Right renal cortex interstitium (tissue), 3 donors: ENCODE data around the gene HSF4. TPM values are rescaled to one million over a fixed set of nuclear protein-coding genes. Genes with fewer than 3 reads are reported as not detected.
"Not testable (repeated sequence)": the region's sequence is repeated elsewhere in the genome, so short reads cannot be mapped to it uniquely, and the experiment has no call there.

Source experiments
- DNase-seq, 3 donors: peaks; one replicate each; pipeline ENCODE4 v3.0.0-alpha.2; 2013; ENCODE audit warnings: low read depth in 3 of 3, low spot score in 2 of 3
- polyA plus RNA-seq, 3 donors: library from polyadenylated mRNA; unstranded; fragments of 120-200 nt; gene quantifications; one replicate each; pipeline ENCODE4 v1.2.1, GENCODE V29; 2013; ENCODE audit not compliant: insufficient read length in 3 of 3

HSF4 gene, protein sequence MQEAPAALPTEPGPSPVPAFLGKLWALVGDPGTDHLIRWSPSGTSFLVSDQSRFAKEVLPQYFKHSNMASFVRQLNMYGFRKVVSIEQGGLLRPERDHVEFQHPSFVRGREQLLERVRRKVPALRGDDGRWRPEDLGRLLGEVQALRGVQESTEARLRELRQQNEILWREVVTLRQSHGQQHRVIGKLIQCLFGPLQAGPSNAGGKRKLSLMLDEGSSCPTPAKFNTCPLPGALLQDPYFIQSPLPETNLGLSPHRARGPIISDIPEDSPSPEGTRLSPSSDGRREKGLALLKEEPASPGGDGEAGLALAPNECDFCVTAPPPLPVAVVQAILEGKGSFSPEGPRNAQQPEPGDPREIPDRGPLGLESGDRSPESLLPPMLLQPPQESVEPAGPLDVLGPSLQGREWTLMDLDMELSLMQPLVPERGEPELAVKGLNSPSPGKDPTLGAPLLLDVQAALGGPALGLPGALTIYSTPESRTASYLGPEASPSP
- polyA plus RNA-seq = 1 to 10 TPM; 1.1 to 1.3 (median 1.2) TPM

GRCh38 chr16:67164599-67165061, at the start of gene HSF4:
TSS of gene HSF4 (plus strand) at chr16:67164745. CDS start at chr16:67164812, 67 bp downstream.
- no peak for DNase-seq

DNA sequence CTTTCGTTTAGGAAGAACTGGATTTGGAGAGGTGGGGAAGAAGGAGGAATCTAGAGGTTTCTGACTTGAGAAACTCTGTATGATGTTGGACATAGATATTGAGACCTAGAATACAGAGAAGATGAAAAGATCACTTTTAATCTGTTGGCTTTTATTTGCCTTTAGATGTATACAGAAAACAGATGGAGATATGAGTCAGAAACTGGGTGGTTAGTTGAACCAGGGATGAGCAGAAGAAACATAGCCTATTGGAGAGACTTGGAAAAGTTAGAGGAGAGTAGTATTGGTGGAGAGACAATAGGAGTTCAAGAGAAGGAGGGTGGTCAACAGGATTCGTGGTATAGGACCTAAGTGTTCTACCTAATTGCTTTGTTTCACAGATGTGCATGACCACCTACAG, 49.8 kb upstream of the HSF4 start:
- no peak for DNase-seq

DNA sequence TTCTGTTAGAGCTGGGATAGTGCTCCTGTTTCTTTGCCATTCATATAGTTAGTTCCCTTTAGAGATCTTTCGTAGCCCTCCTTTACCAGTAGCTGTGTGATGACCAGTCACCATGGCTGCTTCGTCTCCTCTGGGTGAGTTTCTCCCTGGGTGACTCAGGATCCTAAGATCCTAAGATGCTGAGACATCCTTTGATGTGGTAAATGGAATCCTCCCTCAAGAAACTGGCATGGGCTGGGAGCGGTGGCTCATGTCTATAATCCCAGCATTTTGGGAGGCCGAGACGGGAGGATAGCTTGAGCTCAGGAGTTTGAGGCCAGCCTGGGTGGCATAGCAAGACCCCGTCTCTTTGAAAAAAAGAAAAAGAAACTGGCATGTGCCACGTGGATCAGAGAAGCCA, 48.9 kb upstream of the HSF4 start:
- no peak for DNase-seq

DNA sequence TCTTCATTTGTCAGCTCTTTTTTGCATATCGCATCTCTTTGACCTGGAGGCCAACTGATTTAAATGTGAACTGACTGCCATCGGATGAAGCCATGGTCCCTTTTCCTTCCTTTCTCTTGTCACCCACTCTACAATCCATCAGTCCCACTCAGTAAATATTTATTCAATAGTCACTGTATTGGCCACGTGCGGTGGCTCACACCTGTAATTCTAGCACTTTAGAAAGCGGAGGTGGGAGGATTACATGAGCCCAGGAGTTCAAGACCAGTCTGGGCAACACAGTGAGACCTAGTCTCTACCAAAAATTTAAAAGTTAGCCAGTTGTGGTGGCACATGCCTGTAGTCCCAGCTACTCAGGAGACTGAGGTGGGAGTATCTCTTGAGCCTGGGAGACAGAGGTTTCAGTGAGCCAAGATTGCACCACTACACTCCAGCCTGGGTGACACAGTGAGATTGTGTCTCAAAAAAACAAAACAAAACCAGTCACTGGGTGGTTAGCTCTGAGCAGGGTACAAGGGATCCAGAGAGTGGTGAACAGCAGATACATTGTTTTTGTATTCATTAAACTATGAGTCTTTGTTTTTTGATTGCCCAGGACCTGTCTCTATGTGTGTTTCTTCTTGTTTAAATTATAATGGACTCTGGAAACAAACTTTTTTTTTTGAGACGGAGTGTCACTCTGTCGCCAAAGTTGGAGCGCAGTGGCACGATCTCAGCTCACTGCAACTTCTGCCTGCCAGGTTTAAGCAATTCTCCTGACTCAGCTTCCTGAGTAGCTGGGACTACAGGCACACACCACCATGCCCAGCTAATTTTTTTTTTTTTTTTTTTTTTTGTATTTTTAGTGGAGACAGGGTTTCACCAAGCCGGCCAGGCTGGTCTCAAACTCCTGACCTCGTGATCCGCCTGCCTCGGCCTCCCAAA, 47.9 kb upstream of the HSF4 start:
- no peak for DNase-seq

- no peak for DNase-seq
These were observed 46.8 kb upstream of the HSF4 start for GRCh38 chr16:67117716-67118115.

DNA sequence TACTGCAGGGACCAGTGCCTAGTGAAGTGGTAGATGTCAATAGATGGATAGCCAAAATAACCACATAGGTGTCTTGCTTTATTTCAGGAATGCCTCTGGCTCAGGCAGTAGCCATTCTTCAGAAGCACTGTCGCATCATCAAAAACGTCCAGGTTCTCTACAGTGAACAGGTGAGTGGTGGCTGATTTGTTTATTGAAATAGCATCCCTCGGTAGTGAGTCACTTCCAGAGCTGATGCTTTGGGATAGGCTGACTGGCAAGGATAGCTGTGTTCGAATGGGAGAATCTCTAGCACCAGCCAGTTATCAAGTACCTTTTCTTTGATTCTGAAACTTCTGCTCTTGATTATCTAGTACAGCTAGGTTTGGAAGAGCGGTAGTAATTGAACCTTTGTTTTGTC, 44.5 kb upstream of the HSF4 start:
- DNase-seq = no peak

- DNase-seq = not testable (repeated sequence)
These were observed 41.7 kb upstream of the HSF4 start for GRCh38 chr16:67122799-67123198.

- DNase-seq = no peak
These were observed 36.1 kb upstream of the HSF4 start for GRCh38 chr16:67128417-67128816.

- no peak for DNase-seq
These were observed 35.7 kb upstream of the HSF4 start for GRCh38 chr16:67128887-67129286.

DNA sequence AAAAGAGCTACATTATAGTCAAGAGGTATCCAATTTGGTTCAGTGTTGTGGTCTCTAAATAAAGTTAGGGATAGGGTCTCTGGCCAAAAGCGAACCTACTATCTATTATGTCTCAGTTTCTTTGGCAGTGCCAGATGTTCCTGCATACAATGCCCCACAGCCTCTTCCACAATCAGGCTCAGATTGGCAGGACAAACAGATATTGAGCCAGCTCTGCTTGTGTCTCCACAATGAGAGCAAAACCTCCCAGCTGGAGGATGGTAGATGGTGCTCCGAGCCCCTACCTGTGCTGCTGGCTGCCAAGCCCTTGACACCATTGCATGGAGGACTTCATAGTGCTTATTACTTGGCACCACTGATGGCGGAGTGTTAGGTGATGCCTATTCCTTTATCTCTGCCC, 35.1 kb upstream of the HSF4 start:
- DNase-seq = no peak

DNA sequence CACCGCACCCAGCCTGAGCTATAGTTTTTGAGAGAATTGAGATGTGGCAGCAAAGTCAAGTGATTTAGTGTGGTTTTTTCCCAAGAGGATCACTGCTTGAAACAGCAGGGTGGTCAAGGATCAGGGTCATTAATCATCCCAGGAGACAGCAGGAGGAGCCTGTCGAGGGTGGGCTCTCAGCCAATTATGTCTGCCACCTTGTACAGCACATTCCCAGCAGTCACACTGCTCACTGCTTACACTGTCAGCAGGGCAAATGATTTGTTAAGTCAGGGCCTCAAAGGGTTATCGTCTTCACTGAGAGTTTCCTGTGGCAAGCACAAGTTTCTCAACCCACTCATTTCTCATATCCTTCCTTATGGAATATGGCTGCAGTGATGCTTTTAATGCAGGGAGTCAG, 26.9 kb upstream of the HSF4 start:
- no peak for DNase-seq

- DNase-seq = no peak
These were observed 23.2 kb upstream of the HSF4 start for GRCh38 chr16:67141391-67141790.

DNA sequence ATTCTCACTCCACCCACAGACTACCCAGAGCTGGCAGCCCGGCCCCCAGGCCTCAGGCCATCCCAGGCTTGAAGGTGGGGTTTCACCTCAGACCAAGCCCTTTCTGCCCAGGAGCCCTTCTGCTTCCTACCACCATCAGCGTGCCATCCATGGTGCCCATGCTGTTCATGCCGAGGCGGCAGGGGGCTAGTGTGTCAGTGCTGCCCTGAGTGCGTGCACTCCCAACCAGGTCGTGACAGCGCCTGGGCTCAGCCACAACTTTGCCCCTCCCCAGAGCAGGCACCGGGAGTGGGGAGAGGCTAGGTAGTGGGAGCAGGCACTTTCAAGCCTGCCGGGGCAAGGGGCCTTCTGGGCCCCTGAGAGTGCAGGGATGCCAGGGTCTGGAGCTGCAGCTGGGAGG, 22.2 kb upstream of the HSF4 start:
- DNase-seq = no peak

GRCh38 chr16:67144943-67145342, 19.6 kb upstream of the HSF4 start:
- no peak for DNase-seq

DNA sequence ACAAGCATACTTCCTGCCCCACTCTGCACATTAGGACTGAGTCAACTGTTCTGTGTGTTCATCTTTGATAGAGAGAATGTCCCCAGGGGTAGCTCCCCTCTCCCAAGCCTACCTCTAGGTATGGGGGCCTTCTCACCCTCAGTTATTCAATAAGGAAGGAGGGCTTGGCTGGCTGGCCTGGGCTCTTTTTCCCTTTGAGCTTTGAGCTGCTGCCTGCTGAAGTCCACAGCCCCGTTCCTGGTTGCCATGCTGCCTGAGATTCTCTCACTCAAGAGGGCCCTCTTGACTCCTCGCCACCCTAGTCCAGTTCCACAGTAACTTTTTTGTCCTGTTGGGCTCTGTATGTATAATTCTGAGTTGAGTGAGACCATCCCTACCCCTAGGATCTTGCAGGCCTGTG, 18.8 kb upstream of the HSF4 start:
- DNase-seq = no peak

DNA sequence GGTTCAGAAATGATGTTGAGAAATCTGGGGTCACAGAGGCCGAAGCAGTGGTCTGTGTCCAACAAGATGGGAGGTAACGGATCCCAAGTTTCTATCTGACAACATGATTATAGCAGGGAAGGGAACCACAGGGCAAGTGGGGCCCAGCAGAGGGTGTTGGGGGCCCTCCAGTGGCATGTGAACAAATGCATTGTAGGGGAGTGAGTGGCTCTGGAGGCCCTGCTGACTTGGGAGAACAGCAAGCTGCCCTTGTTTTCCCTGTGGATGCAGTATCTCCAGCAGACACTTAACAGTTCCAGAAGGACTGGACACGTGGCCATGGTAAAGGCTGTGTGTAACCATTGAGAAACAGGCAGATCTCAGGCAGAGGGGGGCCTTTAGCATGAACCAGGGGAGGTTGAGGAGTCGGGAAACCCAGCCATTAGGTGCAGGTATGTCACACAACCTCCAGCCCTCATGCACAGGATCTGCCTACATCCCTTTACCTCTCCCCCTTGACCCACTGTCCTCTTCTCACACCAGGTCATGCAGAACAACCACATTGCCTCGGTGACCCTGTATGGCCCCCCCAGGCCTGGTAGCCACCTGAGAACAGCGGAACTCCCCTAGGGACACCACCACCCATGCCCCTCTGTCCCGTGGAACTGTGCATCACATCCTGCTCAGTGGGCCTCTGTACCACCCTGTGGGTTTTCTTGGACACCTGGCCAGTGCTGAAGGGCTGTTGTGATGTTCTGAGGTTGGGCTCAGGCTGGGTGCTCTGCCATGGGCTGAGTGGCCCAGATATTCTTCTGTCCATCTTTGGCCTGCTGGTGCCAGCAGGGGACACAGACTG, 17.8 kb upstream of the HSF4 start:
- no peak for DNase-seq

- no peak for DNase-seq
These were observed 17.0 kb upstream of the HSF4 start for GRCh38 chr16:67147437-67148140.

- no peak for DNase-seq
These were observed 16.3 kb upstream of the HSF4 start for GRCh38 chr16:67148221-67148620.

GRCh38 chr16:67148656-67149275, 15.8 kb upstream of the HSF4 start:
- DNase-seq = no peak
